NCI-H1930 (cell line): ENCODE results near the gene RPL10A.

ENCODE experiments used
- DNase-seq, 2 experiments: peaks; one replicate each; lab custom pipeline; 2025; lab: John Stamatoyannopoulos, UW

RPL10A gene

DNA sequence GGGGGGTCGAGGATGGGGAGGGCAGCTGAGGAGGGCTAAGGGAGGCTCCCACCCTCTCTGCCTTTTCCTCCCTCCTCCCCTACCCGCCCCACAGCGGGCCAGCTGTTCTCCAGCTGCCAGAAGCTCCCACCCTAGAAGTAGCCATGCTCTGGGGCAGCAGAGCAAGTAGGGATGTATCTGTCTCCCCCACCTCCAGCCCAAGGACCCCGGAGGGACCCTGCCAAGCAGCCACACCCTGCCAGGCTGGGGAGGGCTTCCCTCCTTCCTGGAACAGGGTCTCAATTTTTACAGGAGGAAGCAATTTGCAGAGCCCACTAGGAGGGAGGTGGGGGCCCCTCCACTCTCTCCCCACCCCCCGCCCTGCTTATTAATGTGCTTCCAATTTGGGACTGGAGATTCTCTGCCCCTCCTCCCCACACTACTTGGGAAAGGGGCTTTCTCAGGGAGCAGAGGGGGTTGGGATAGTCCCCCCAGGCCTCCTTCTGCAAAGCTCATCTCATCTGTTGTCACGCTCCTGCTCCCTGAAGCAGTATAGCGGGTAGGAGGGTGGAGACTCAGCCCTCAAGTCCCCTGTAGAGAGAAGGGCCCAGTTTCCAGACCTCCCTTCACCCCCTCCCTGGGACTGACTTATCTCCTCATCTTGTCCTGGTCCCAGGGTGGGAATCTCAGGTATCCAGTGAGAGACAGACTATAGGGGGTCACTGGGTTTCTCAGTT lies 24.2 kb downstream of the RPL10A start:
- DNase-seq = no peak

DNA sequence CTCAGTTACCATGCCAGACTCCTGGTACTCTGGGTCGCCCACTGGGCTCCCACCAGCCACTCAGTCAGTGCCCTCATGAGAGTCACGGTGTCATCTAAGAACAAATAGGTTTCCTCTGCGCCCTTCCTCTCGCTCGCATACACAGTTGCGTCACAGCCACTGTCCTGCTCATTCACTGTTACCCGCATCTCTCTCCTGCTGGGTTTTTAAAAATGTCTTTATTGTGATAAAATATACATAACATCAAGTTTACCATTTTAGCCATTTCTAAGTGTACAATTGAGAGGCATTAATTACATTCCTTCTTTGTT lies 24.7 kb downstream of the RPL10A start:
- no peak for DNase-seq

DNA sequence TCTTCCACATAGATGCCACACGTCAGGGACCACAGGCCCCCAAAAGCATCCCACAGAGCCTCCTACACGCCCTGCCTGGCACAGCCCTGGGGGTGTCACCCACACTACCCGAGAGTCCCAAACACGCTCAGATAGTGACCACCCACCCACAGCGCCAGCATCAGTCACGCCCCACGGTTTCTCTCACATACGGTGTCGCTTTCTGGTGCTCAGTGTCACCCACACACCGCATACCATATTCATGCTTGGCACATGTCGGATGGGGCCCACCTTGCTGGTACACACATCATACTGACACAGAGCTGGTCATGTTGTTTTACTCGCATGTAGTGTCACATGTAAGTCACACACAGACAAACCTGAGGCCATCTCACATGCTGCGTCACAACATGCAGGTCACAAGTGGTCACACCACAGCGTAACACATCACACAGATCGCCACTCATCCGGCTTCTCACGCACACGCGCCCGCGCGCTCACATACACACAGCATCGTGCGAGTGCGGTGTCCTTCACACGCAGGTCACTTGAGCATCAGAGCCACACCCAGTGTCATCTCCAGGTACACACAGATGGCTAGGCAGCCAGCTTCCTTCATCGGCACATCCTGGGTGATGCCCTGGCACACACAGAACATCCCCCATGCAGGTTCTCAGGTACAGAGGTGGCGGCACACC lies 25.2 kb downstream of the RPL10A start:
- no peak for DNase-seq

DNA sequence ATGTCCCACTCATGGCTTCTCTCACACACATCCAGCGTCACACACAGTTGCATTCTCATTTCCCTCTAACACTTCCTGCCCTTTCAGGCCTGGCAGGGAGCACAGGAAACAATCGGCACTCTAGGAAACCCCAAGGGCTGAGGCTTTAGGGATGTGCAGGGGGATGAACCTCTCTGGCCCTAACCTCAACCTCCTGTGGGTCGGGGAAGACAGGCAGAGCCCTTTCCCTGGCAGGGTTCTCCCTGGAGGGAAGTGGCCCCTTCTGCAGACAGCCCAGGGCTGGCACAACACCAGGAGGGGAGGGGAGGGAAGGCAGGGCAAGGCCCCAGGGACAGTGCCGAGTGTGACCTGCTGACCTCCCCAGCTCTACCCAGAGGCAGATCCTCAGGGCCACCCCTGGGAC lies 26.0 kb downstream of the RPL10A start:
- no peak for DNase-seq

DNA sequence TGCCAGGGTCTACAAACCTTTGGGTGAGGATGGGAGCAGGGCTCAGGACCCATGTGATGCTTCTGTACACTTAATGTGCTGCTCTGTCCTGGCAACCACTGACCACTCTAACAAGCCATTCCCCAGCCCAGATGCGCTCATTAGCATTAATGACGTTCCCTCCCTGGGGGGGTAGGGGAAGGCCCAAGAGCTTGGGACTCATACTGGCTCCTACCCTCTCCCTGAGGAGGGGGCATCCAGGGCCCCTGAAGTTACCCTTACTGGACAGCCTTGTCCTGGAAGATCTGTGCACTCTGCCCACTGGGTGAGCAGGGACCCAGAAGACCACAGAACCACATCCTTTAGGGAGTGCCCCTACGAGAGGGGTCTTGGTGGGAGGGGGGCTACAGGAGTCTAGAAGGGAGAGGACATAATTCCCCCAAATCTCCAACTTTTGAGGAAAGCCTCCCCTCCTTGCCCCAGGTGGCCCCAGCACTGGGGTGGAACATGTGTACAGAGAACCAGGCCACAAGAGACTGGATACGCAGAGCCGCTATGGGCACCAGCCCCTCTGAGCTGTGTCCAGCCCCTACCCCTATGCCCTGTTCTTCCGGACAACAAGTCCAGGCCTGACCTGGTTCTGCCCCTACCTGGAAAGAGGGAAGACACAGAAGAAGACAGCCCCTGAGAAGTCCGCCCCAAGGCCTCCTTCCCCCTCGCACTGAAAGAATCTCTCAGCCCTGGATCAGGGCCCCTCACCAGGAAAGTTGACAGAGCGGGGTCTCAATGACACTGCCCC lies 27.2 kb downstream of the RPL10A start:
- no peak for DNase-seq

DNA sequence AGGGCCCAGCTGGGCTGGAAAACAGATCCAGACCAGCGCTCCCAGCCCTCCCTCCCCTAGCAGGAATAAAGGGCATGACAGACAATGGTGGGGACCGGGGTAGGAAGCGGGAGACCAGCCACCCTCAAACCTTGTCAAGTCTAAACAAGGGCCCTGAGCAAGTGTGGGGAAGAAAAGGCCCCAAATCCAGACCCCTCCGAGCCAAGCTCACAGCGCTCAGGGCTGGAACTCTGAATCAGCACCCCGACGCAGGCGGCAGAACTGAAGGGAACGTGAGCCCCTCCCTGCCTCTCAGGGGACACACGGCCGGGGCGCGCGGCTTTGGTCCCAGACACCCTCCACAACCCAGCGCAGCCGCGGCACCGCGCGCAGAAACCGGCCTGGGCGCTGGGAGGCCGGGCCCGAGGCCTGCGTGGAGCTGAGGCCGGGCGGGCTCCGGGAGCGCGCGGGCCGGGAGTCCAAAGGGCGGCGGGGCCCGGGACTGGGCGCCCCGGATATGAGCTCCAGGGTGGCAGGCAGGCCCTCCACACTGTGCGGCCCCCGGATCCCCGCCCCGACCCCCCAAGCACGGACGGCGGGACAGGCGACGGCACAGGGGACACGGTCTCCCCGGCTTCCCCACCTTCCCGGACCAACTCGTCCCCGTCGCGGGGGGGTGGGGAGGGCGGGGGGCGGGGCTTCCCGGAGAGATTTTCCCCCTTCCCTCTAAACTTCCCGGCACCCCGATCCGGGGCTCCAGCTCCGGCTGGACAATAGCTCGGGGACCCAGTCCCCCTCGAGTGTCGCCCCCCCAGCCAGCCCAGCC lies 28.0 kb downstream of the RPL10A start:
- no peak for DNase-seq

DNA sequence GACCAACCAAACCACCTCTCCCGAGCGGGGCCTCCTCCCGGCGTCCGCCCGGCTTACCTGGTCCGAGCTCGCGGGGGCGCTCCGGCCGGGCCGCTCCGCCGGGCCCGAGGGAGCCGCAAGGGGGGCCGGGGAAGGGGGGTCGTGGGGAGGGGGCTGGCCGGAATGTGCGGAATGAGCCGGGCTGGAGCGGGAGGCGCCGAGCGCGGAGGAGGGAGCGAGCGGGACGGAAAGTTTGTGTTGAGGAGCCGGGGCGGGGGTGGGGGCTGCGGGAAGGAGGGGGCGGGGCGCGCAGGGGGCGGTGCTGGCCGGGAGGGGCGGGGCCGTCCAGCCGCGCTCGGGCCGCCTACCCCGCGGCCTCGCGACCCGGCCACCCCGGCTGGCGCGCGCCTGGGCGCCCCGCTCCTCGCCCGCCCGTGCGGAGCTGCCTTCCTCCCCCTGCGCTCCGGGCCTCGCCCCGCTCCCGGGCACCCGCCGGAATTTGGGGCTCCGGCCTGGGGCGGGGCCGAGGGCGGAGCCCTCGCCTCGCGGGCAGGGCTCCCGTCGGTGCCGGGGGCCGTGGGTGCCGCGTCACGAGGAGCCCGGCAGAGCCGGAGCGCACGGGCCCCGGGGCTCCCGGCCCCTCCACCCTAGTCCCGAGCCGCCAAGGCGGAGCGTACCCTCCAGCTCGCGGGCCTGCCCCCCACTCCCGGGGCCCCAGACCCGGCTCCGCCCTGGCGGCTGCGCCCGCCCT lies 28.8 kb downstream of the RPL10A start, which contains the start of gene TEAD3:
Gene TEAD3 (minus strand): TSS at position 239 of the 730 bp plus-strand sequence.
- peak in 1 of 2 experiments; percentile 23 for DNase-seq

DNA sequence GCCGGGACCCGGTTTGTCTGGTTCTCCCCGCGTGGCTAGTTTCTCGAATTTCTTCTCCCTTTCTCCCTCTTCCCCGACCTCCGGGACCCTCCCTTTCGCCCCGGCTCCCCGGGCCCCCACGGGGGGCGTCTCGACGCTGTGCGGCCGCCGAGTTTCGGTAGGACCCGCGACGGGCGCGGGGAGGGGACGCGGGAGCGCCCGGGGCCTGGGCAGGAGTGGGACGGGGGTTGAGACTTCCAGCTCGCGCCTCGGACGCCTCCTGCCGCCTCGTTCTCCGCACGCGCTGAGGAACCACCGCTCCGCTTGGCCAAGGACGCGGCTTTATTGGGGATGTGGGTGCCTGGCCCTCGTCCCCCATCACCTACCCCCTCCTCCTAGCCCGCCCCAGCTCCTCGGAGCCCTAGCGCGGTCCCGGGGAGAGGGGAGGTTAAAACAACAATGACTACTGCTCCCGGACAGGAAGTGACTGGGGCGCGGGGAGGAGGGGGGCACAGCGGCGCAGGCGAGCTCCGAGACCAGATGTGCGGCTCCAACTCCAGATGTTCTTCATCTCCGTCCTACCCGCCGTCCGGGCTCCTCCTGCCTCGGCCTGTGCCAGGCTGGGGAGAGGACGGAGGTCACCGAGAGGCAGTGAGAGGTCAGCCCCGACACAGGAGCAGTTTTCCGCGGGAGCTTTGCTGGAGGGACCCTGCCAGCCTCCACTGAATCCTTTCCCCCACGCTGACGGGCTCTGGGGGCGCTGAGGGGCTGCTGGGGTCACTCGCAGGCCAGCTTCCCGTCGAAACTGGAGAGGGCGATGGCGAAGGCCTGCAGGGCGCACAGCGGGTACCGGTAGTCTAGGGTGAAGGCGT lies 29.6 kb downstream of the RPL10A start:
- DNase-seq = no peak

DNA sequence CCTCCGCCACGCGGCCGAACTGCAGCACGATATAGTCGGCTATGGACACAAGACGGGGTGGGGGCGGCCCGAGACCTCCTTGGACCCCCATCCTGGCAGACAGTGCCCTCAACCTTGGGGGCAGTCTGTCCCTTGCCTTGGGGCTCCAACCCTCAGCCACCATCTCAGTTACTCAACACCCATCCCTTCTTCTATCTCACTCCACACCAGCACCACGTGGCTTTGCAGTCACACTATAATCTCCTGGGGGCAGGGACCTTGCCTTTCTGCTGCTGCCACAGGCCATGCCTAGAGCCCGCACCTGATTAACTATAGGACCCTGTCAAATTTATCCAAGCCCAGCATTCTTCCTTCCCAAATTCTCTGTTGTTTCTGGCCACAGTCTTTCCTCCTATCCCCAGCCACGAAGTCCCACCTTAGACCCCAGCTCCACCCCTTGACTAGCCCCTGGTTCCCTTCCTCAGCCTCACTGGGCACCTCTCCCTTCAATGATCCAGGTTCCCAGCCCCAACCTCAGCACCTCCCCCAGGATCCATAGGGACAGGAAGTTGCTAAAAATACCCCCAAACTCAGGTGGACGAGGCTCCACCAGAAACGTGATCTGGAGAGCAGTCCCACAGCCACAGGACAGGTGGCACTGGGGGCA lies 30.3 kb downstream of the RPL10A start:
- DNase-seq = no peak

DNA sequence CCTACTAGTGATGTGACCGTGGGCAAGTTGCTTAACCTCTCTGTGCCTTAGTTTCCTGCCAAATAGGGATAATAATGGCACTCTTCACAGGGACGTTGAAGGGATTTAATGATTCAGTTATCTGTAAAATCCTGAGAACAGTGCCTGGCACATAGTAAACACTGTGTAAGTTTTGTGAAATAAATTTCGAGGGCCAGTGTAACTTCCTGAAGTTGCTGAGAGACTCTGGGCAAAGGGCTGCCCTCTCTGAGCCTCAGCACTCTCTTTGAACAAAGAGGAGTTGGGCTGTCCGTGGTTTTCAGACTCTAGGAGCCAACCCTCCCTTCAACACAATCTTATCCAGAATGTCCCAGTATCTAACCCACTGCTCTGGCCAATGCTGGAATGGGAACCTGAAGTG lies 31.2 kb downstream of the RPL10A start:
- no peak for DNase-seq

DNA sequence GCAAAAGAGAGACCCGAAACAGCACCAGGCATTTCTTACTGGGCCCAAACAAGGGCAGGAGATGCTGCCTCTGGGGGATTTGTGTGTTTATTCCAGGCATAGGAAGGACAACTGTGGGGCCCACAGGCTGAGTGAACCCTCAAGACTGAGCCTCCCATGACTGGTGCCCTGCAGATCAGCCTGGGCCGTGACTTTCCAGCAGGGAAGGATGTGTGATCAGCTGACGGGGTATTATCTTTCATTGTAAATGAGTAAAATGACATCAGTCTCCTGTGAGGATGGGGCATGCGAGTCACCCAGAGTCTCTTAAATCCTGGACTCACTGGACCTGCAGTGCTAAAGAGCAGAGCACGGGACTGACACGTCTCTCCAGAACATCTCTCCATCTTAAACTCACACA lies 32.6 kb downstream of the RPL10A start:
- DNase-seq = no peak

DNA sequence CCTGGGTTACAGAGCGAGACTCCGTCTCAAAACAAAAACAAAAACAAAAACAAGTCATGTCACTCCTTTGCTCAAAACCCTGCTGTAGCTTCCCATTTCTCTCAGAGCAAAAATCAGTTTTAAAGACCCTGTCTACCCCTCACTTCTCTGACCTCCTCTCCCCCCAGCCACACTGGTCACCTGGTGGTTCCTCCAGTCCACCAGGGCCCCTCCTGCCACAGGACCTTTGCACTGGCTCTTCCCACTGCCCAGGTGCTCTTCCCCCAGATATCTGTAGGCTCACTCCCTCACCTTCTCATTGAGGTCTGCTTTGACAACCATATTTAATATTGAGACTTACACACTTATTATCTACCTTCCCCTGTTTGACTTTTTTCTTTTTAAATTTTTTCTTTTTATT lies 33.6 kb downstream of the RPL10A start:
- no peak for DNase-seq

DNA sequence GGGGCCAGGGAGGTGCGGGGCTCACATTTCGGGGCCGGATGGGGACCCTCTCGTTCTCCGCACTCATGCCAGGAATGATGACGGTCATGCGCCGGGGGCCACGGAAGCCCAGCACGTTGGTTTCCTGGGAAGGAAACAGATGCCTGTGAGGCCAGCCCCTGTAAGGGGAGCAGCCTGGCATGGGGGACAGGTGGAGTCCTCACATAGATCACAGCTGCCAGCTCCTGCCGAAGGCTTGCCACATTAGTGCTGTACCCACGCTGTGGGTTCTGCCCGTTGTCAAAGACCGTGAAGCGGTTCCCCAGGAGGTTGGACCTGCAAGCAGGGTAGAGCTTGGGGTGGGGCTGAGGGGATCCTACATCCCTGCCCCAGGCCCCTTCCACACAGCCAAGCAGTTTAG lies 35.3 kb downstream of the RPL10A start:
- no peak for DNase-seq

DNA sequence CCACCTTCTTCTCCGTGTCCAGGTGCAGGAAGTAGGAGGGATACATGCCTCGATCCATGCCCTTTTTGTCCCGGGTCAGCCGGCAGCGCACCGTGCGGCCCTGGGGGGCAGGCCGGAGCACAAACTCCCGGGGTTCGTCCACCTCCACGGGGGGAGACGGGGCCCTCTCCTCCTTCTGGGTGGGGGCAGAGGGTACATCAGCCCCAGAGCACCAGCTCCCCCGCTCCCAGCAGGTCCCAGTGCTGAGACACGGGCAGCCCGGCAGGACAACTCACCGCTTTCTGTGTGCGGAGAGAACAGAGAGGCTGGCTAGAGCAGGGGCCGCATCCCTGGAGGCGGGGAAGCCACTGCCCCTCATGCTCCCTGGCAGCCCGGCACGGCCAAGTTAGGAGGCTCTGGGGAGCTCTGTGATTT lies 37.8 kb downstream of the RPL10A start:
- no peak for DNase-seq

DNA sequence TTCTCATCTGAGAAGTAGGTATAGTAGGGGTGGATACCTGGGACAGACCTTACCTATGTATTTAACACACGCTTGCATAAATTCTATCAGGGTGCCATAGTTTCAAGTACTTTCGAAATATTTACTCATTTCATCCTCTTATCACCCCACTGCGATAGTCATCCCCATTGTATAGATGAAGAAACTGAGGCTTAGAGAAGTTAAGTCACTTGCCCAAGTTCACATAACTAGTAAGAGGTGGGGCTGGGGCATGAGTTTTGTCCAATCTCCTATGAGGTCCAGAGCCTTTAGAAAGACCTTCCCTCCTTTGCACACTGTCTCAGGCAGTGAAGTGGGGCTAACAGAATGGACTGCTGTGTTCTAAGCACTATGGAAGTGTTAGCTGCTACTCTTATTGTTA lies 38.3 kb downstream of the RPL10A start:
- no peak for DNase-seq

DNA sequence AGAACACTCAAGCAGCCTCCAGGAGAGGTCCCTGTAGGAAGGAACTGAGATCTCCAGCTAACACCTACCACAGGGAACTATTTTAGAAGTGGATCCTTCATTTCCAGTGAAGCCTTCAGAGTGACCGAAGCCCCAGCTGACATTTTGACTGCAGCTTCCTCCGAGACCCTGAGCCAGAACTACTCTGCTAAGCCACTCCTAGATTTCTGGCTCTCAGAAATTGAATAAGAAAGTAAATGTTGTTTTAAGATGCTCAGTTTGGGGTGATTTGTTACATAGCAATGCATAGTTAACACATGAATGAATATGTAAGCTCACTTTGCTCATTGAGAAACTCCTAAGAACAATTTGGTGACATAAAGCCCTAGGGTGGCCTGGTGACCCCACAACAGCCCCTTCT lies 39.0 kb downstream of the RPL10A start:
- no peak for DNase-seq

DNA sequence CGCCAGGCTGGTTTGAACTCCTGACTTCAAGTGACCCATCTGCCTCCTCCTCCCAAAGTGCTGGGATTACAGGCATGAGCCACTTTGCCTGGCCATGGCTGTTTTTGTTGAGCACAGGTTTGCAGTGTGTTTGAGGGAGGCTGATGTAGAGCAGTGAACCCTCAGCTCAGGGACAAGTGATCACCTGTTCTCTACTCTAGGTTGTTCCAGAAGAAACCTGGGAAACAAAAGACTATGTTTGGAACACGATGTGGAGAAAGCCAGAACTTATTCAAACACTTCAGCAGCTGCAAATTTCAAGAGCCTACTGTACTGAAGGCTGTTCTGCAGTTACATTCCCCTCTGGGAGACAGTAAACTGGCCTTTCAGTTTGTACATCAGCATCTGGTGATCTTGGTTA lies 39.8 kb downstream of the RPL10A start:
- DNase-seq = no peak

DNA sequence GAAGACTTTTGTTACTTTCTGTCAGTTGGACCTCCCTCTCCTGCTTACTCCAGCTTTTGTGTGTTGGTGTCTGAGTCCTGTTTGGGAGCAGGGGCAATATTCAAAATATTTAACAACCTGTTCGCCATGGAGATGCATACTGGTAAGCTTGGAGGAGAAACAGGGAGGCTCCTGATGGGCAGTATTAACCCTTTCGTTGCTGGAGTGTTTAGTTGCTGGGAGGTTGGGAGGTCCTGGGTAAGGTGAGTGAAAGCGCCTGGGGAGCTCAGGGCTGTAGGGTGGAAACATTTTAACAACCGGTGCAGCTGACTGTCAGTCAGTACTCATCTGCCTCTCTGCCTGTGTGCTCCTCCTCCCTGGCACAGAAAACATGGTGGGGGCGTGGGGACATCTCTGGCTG lies 40.3 kb downstream of the RPL10A start:
- DNase-seq = no peak

DNA sequence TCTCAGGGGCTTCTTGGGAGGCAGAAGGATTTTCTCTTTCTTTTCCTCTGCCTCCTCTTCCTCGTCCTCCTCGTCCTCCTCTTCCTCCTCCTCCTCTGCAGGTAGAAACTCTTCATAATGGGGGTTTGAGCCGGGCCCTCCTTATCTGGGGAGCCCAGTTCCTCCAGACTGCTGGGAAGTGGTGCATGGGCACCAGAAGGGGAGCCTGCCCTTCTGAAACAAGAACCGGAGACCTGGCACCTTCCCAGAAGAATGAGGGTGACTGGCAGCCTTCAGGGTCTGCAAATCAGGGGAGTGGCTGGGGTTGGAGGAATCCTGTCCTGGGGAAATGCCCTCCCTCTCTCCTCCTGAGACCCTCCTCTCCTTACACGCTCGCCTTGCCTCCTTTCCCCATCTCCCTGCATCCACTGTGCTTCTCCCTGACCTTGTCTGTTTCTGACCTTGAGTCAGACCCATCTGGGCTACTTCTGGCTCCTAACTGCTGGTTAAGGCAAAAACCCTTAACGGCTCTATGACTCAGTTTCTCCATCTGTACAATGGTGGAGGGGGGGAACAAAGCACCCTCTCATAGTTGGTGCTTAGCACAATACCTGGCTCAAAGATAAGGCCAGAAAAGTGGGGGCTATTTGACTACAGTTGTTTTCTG lies 42.8 kb downstream of the RPL10A start:
- DNase-seq = no peak

DNA sequence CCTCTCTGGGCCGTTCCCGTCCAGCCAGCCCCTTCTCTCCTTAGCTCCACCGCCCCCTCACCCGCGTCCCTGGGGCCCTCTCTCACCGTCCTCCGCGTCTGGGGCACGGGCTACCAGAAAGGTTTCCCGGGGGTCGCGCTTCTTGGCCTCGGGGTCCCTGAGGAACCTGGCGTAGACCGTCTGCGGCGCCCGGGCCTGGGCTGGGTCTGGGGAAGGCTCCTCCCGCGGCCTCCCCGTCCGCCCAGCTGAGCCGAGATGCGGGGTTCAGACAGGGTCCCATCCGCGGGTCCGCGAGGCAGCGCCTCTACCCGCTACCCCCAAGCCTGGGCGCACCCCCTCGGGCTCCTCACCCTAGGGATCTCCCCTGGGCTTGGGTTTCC lies 43.4 kb downstream of the RPL10A start:
- DNase-seq = no peak
